ENCODE data around the gene EMID1.

The EMID1 gene

GRCh38 chr22:29195118-29195963 lies 10.4 kb upstream of the EMID1 start:
- DNase-seq (ENCODE audit: low read depth in 3 of 3): no peak

GRCh38 chr22:29195964-29196666 lies 9.6 kb upstream of the EMID1 start:
- DNase-seq (ENCODE audit: low read depth in 3 of 3): no peak

- no peak for DNase-seq (ENCODE audit: low read depth in 3 of 3)
These were observed 8.6 kb upstream of the EMID1 start for GRCh38 chr22:29197096-29197495.

- DNase-seq (ENCODE audit: low read depth in 3 of 3): no peak
These were observed 7.5 kb upstream of the EMID1 start for GRCh38 chr22:29198240-29198639.

- no peak for DNase-seq (ENCODE audit: low read depth in 3 of 3)
These were observed 5.8 kb upstream of the EMID1 start for GRCh38 chr22:29199702-29200400.

GRCh38 chr22:29200901-29201300 lies 4.8 kb upstream of the EMID1 start:
- no peak for DNase-seq (ENCODE audit: low read depth in 3 of 3)

- DNase-seq (ENCODE audit: low read depth in 3 of 3): no peak
These were observed 3.9 kb upstream of the EMID1 start for GRCh38 chr22:29201782-29202181.

GRCh38 chr22:29202212-29203192 lies 3.2 kb upstream of the EMID1 start:
- DNase-seq (ENCODE audit: low read depth in 3 of 3): peak in 1 of 3 experiments; percentile 71

- no peak for DNase-seq (ENCODE audit: low read depth in 3 of 3)
These were observed 1.9 kb upstream of the EMID1 start for GRCh38 chr22:29203488-29204454.

- DNase-seq (ENCODE audit: low read depth in 3 of 3): no peak
These were observed 1.1 kb upstream of the EMID1 start for GRCh38 chr22:29204455-29205183.

- no peak for DNase-seq (ENCODE audit: low read depth in 3 of 3)
These were observed 473 bp upstream of the EMID1 start for GRCh38 chr22:29205252-29205593.

- DNase-seq (ENCODE audit: low read depth in 3 of 3): no peak
These were observed 911 bp downstream of the EMID1 start for GRCh38 chr22:29206372-29207242.

GRCh38 chr22:29207243-29207550 lies 1.5 kb downstream of the EMID1 start:
- no peak for DNase-seq (ENCODE audit: low read depth in 3 of 3)

GRCh38 chr22:29207562-29208501 lies 2.1 kb downstream of the EMID1 start:
- no peak for DNase-seq (ENCODE audit: low read depth in 3 of 3)

GRCh38 chr22:29208502-29208862 lies 2.8 kb downstream of the EMID1 start:
- no peak for DNase-seq (ENCODE audit: low read depth in 3 of 3)

- DNase-seq (ENCODE audit: low read depth in 3 of 3): no peak
These were observed 3.4 kb downstream of the EMID1 start for GRCh38 chr22:29208879-29209623.

- DNase-seq (ENCODE audit: low read depth in 3 of 3): no peak
These were observed 3.9 kb downstream of the EMID1 start for GRCh38 chr22:29209624-29209929.

Measured in stimulated activated CD4-positive, alpha-beta T cell treated with anti-CD3 and anti-CD28 coated beads, TNF-alpha, amount 100 ng/mL, for 24 hours (primary cell).